Measurements from ENCODE around the gene SBK3.
"Not testable (repeated sequence)": the region's sequence is repeated elsewhere in the genome, so short reads cannot be mapped to it uniquely, and the experiment has no call there.

Gene SBK3

GRCh38 chr19:55573929-55574328 is 28.6 kb upstream of the SBK3 start:
- DNase-seq: not testable (repeated sequence)

DNA sequence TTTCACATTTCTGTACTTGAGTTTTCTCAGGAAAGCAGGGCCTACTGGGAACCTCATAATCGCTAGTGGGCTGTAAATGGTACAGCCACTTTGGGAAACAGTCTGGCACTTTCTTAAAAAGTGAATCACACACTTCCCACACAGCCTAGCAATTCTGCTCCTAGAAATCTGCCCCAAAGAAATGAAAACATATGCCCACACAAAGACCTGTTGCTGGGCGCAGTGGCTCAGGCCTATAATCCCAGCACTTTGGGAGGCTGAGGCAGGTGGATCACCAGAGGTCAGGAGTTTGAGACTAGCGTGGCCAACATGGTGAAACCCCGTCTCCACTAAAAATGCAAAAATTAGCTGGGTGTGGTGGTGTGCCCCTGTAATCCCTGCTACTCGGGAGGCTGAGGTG is 24.1 kb upstream of the SBK3 start:
- not testable (repeated sequence) for DNase-seq

DNA sequence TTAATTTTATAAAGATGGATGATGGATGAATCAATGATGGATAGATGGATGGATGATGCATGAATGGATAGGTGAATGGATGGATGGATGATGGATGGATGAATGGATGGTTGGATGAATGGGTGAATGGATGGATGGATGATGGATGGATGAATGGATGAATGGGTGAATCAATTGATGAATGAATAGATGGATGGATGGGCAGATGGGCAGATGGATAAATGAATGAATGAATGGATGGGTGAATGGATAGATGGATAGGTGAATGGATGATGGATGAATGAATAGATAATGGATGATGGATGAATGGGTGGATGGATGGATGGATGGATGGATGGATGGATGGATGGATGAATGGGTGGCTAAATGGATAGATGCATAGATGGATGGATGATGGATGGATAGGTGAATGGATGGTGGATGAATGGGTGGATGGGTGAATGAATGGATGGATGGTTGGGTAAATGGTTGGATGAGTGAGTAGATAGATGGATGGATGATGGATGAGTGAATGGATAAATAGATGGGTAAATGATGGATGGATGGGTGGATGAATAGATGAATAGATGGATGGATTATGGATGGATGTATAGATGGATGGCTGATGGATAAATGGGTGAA is 22.5 kb upstream of the SBK3 start:
- DNase-seq: no peak

- no peak for DNase-seq
These were observed 21.5 kb upstream of the SBK3 start for GRCh38 chr19:55566823-55567222.

- no peak for DNase-seq
These were observed 17.9 kb upstream of the SBK3 start for GRCh38 chr19:55563261-55563690.

- DNase-seq: no peak
These were observed 14.3 kb upstream of the SBK3 start for GRCh38 chr19:55559684-55560083.

GRCh38 chr19:55554741-55555152 is 9.4 kb upstream of the SBK3 start:
- DNase-seq: no peak

DNA sequence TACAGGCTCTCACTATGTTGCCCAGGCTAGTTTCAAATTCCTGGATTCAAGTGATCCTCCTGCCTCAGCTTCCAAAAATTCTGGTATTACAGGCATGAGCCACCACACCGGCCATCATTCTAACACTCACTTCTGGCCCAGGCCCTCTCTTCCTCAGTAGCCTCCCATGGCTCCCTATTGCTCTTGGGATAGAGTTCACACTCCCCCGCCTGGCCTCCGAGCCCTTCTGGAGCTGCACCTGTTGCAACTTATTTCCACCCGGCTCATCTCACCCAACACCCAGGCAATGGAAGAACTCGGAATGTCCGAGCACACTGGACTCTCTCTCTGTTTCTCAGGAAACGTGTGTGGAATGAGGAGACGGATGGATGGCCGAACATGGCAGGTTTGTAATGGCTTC is 9.0 kb upstream of the SBK3 start:
- no peak for DNase-seq

GRCh38 chr19:55553217-55554182 is 8.2 kb upstream of the SBK3 start:
- no peak for DNase-seq

GRCh38 chr19:55552620-55553019 is 7.3 kb upstream of the SBK3 start:
- no peak for DNase-seq

- no peak for DNase-seq
These were observed 6.9 kb upstream of the SBK3 start for GRCh38 chr19:55552206-55552605.

GRCh38 chr19:55550321-55550650 is 4.9 kb upstream of the SBK3 start:
- no peak for DNase-seq

- no peak for DNase-seq
These were observed 4.4 kb upstream of the SBK3 start for GRCh38 chr19:55549500-55550320.

- no peak for DNase-seq
These were observed 1.7 kb upstream of the SBK3 start for GRCh38 chr19:55546822-55547614.

DNA sequence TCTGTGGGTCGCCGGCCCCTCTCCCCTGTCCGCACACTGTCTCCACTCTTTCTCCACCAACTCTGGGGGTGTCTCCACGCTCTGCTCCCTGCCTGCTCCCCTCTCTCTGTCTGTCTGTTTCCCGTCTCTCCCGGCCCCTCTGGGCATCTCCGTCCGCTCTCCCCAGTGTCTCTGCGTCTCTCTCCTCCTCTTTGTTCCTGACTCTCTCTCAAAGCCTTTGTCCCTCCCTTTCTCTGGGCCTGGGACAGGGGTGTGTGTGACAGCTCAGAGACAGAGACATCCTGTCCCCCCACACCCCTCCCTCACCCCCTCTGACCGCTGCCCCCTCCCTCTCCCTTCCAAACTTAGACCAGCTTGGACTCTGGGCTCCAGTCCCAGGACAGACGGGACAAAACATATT is 668 bp upstream of the SBK3 start:
- DNase-seq: no peak

- no peak for DNase-seq
These were observed 435 bp downstream of the SBK3 start for GRCh38 chr19:55544776-55545439.

GRCh38 chr19:55544014-55544413 is 1.3 kb downstream of the SBK3 start:
- no peak for DNase-seq

GRCh38 chr19:55543567-55543966 is 1.8 kb downstream of the SBK3 start:
- DNase-seq: no peak

- DNase-seq: no peak
These were observed 3.0 kb downstream of the SBK3 start for GRCh38 chr19:55542292-55542855.

- no peak for DNase-seq
These were observed 4.3 kb downstream of the SBK3 start for GRCh38 chr19:55541091-55541490.

DNA sequence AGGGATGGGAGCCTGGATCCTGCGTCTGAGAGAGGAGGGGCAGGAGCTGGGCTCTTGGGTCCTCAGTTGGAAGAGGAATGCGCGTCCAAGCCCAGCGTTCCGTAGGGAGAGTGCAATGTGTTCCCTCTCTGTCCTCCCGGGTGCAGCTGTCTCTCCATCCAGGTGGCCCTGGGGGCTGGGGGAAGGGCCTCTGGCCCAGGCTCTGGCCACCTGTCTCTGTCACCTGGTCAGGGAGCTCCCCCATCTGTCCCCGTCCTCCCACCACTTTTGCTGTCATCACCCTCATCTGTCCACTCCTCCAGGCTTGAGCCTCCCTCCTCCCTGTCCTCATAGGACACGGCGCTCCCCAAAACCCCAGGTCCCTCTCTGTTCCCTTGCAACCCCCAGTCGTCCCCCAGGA is 4.7 kb downstream of the SBK3 start:
- no peak for DNase-seq

All from GF-D8 (cell line).